Loucy (cell line): Measurements from ENCODE around the gene RAD51D.

Experiments
- EZH2phosphoT487 ChIP-seq: fragments of 200-600 bp; IDR thresholded peaks from 2 replicates; pipeline ENCODE4 v1.6.1; 2018; ENCODE audit warnings: antibody characterized with exemption, mild to moderate bottlenecking, moderate library complexity, borderline replicate concordance
- TF ChIP-seq, protein P1 (sequence below): fragments of 200-600 bp; sonication (generic); conservative IDR thresholded peaks from 2 replicates; pipeline ENCODE4 v1.5.1; 2014; ENCODE audit warnings: mild to moderate bottlenecking, antibody characterized with exemption, low read length

DNA sequence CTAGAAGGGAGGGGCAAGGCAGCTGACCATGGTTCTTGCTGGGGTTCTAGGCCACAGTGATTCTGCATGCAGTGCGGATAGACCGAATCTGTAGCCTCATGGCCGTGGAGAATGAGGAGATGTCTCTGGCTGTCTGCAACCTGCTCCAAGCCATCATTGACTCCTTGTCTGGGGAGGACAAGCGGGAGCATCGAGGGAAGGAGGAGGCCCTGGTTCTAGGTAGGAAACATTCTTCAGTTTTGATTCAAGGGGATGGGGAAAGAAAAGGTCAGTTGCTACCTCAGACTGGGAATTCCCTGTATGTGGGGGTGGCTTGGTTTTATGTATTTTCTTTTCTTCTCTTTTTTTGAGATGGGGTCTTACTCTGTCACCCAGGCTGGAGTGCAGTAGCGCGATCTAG, 35.6 kb upstream of the RAD51D start:
- TF ChIP-seq, protein P1, sequence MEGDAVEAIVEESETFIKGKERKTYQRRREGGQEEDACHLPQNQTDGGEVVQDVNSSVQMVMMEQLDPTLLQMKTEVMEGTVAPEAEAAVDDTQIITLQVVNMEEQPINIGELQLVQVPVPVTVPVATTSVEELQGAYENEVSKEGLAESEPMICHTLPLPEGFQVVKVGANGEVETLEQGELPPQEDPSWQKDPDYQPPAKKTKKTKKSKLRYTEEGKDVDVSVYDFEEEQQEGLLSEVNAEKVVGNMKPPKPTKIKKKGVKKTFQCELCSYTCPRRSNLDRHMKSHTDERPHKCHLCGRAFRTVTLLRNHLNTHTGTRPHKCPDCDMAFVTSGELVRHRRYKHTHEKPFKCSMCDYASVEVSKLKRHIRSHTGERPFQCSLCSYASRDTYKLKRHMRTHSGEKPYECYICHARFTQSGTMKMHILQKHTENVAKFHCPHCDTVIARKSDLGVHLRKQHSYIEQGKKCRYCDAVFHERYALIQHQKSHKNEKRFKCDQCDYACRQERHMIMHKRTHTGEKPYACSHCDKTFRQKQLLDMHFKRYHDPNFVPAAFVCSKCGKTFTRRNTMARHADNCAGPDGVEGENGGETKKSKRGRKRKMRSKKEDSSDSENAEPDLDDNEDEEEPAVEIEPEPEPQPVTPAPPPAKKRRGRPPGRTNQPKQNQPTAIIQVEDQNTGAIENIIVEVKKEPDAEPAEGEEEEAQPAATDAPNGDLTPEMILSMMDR = no peak
- no peak for TF ChIP-seq EZH2phosphoT487
